Measurements from ENCODE around the gene ST6GALNAC6. TPM values are rescaled to one million over a fixed set of nuclear protein-coding genes. Genes with fewer than 3 reads are reported as not detected.

Gene ST6GALNAC6
- total and polyA plus RNA-seq, 2 of the 4 experiments (the other 2 are of a cell fraction), result 35.7 to 48.6 TPM

DNA sequence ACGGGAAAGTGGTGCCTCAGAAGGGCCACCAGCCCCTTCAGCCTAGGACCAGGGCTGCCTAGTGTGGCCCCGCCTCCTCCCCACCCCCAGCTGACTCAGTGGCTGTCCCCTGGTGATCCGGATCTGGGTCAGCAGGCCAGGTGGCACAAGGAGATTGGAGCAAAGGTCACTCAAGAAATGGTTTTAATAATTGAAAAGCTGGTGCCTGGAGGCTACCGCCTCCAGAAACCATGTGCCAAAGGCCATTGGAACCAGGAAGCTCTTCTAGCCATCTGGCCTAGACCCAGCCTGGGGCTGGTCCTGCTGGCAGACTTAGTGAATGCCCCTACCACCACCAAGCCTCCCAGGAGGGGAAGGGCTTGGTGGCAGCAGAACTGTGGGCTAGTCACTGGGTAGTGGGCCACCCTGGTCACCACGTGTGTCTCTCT is 15.9 kb upstream of the ST6GALNAC6 start:
- no TSS peak for BruUV-seq (replicated peaks)
- H3K9ac ChIP-seq (ENCODE audit: low read depth, low read length), result no peak overlapping the region
- H3K23ac ChIP-seq (ENCODE audit: low read depth, low read length), result no peak overlapping the region
- H4K20me1 ChIP-seq (ENCODE audit: insufficient read depth, low read length), result peaks cover 7% of the 10 kb centered on the region; the same call in 1 of the 2 replicates
- H4K5ac ChIP-seq (ENCODE audit: low read depth, low read length), result no peak overlapping the region
- H3K27ac ChIP-seq (ENCODE audit: insufficient read depth, low read length), result no peak overlapping the region
- intact Hi-C loops (cut with micrococcal nuclease) (loop anchor here (5.0 to 10.0 kb wide), 3 partner anchors 78 to 301 kb away; partner anchors contain the start of genes FPGS and STXBP1), in situ Hi-C loops (cut with MboI; ENCODE audit: low sequenced_read_pairs) (no loop called here), dilution Hi-C loops (cut with HindIII; ENCODE audit: low sequenced_read_pairs, unreplicated experiment) (no loop called here)
- H3K14ac ChIP-seq (replicated peaks; ENCODE audit: low read depth, low read length), result no peak overlapping the region
- H4K91ac ChIP-seq (ENCODE audit: insufficient read depth, low read depth, low read length), result no peak overlapping the region
- no peak overlapping the region for H2BK120ac ChIP-seq (ENCODE audit: low read depth, low read length)
- H2AK9ac ChIP-seq (replicated peaks; ENCODE audit: low read depth, low read length, poor library complexity), result peak overlapping the region; percentile 35
- no peak overlapping the region for H2AK5ac ChIP-seq (ENCODE audit: low read depth, low read length)
- peaks cover 27% of the 10 kb centered on the region for H3K4me1 ChIP-seq (ENCODE audit: control insufficient read depth, insufficient read depth, low read length)
- no peak overlapping the region for H3K56ac ChIP-seq (ENCODE audit: extremely low read depth, insufficient read depth, low read length)
- ATAC-seq (ENCODE audit: low read depth) (no peak), DNase-seq (no peak)
- ChIA-PET POLR2A (ENCODE audit: unreplicated experiment) (no interaction called here), CTCF (no interaction called here)
- no peaks in the 10 kb centered on the region for H3K27me3 ChIP-seq (ENCODE audit: control insufficient read depth, insufficient read depth, low read length)
- H3K4ac ChIP-seq (ENCODE audit: low read depth, low read length), result no peak overlapping the region
- H3K9me1 ChIP-seq (ENCODE audit: insufficient read depth, low read length), result peaks cover 14% of the 10 kb centered on the region
- no peak overlapping the region for H2BK5ac ChIP-seq (ENCODE audit: low read depth, low read length, poor library complexity, severe bottlenecking)
- no peak overlapping the region for H2BK15ac ChIP-seq (ENCODE audit: low read depth, low read length)
- TF ChIP-seq FOS (IDR thresholded peaks at IDR 0.05; ENCODE audit: low read depth, low read length) (no peak), BHLHE40 (IDR thresholded peaks at IDR 0.05; ENCODE audit: low read depth, low read length) (no peak), MXI1 (IDR thresholded peaks at IDR 0.05; ENCODE audit: borderline replicate concordance, low read depth, low read length) (no peak), SMC3 (IDR thresholded peaks at IDR 0.05; ENCODE audit: low read depth, low read length) (no peak), RFX5 (IDR thresholded peaks at IDR 0.05; ENCODE audit: low read depth, low read length) (no peak), RCOR1 (IDR thresholded peaks at IDR 0.05; ENCODE audit: insufficient replicate concordance, low read length) (no peak), RAD21 (IDR thresholded peaks at IDR 0.05; ENCODE audit: low read length) (no peak), MAZ (IDR thresholded peaks at IDR 0.05; ENCODE audit: borderline replicate concordance, low read depth, low read length) (no peak), CEBPB (IDR thresholded peaks at IDR 0.05; ENCODE audit: low read depth, low read length) (no peak), NFE2L2 (IDR thresholded peaks at IDR 0.05; ENCODE audit: low read depth, low read length) (no peak)
- TF ChIP-seq, protein P1, sequence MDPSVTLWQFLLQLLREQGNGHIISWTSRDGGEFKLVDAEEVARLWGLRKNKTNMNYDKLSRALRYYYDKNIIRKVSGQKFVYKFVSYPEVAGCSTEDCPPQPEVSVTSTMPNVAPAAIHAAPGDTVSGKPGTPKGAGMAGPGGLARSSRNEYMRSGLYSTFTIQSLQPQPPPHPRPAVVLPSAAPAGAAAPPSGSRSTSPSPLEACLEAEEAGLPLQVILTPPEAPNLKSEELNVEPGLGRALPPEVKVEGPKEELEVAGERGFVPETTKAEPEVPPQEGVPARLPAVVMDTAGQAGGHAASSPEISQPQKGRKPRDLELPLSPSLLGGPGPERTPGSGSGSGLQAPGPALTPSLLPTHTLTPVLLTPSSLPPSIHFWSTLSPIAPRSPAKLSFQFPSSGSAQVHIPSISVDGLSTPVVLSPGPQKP (IDR thresholded peaks at IDR 0.05; ENCODE audit: borderline replicate concordance, low read depth, low read length), result no peak
- H3K9me3 ChIP-seq (ENCODE audit: control insufficient read depth, insufficient read depth, low read length), result no peaks in the 10 kb centered on the region
- no peak overlapping the region for H3K4me3 ChIP-seq (ENCODE audit: insufficient read depth, low read depth, low read length)
- H3K18ac ChIP-seq (ENCODE audit: low read depth, low read length), result no peak overlapping the region
- peaks cover 4 to 34% of the 10 kb centered on the region in 2 experiments for H3K79me1 ChIP-seq (ENCODE audit: low read depth in 1 of 2, low read length in 2 of 2)
- H2BK20ac ChIP-seq (ENCODE audit: low read depth, low read length), result no peak overlapping the region
- H2AFZ ChIP-seq (replicated peaks; ENCODE audit: low read length, poor library complexity), result peak overlapping the region; percentile 5
- no peak overlapping the region for H3K4me2 ChIP-seq (ENCODE audit: low read depth, low read length)
- H4K8ac ChIP-seq (ENCODE audit: low read depth in 2 of 2, low read length in 2 of 2), result no peak overlapping the region
- peaks cover 18% of the 10 kb centered on the region for H3K36me3 ChIP-seq (ENCODE audit: control insufficient read depth, insufficient read depth, low read length)
- WGBS, 2 experiments (ENCODE audit: extremely low coverage in 2 of 2, insufficient read length in 1 of 2), result 50% methylated on average over 2 of the region's 5 CpGs; no CpG with 5 or more reads in 1 of the 2 experiments

Measured in IMR-90 (cell line).